ENCODE data around the gene RALGDS. TPM values are rescaled to one million over a fixed set of nuclear protein-coding genes. Genes with fewer than 3 reads are reported as not detected.
A peak's percentile ranks its signal among the peaks of the same experiment; 100 is the strongest.

The RALGDS gene
- total and polyA plus RNA-seq, 2 of the 4 experiments (the other 2 are of a cell fraction) = 13.1 to 36.9 TPM

- Histone ChIP-seq H3K9ac (ENCODE audit: low read depth, low read length) (no peak overlapping the region), H4K5ac (ENCODE audit: low read depth, low read length) (no peak overlapping the region), H2BK15ac (ENCODE audit: low read depth, low read length) (no peak overlapping the region), H3K36me3 (ENCODE audit: control insufficient read depth, insufficient read depth, low read length) (no peaks in the 10 kb centered on the region), H3K56ac (ENCODE audit: extremely low read depth, insufficient read depth, low read length) (no peak overlapping the region), H4K20me1 (ENCODE audit: insufficient read depth, low read length) (no peaks in the 10 kb centered on the region; the same call in 1 of the 2 replicates), H2BK20ac (ENCODE audit: low read depth, low read length) (no peak overlapping the region), H3K27me3 (ENCODE audit: control insufficient read depth, insufficient read depth, low read length) (peaks cover 13% of the 10 kb centered on the region), H3K18ac (ENCODE audit: low read depth, low read length) (no peak overlapping the region), H3K4me3 (ENCODE audit: insufficient read depth, low read depth, low read length) (no peak overlapping the region), H2AK5ac (ENCODE audit: low read depth, low read length) (no peak overlapping the region), H3K14ac (replicated peaks; ENCODE audit: low read depth, low read length) (no peak overlapping the region), H3K4me1 (ENCODE audit: control insufficient read depth, insufficient read depth, low read length) (peaks cover 10% of the 10 kb centered on the region; the same call in 1 of the 2 replicates), H3K23ac (ENCODE audit: low read depth, low read length) (no peak overlapping the region), H4K8ac (ENCODE audit: low read depth in 2 of 2, low read length in 2 of 2) (no peak overlapping the region), H2BK120ac (ENCODE audit: low read depth, low read length) (no peak overlapping the region), H3K4me2 (ENCODE audit: low read depth, low read length) (no peak overlapping the region), H3K79me1 (ENCODE audit: low read depth in 1 of 2, low read length in 2 of 2) (no peaks in the 10 kb centered on the region), H2AFZ (replicated peaks; ENCODE audit: low read length, poor library complexity) (peak overlapping the region; percentile 41), H2AK9ac (replicated peaks; ENCODE audit: low read depth, low read length, poor library complexity) (peak overlapping the region; percentile 31), H3K9me3 (ENCODE audit: control insufficient read depth, insufficient read depth, low read length) (no peaks in the 10 kb centered on the region), H2BK5ac (ENCODE audit: low read depth, low read length, poor library complexity, severe bottlenecking) (no peak overlapping the region), H3K27ac (ENCODE audit: insufficient read depth, low read length) (no peak overlapping the region), H3K9me1 (ENCODE audit: insufficient read depth, low read length) (0 out of 2 replicates have a peak, but pooled peaks cover 3% of the 10 kb centered on the region), H3K4ac (ENCODE audit: low read depth, low read length) (no peak overlapping the region), H4K91ac (ENCODE audit: insufficient read depth, low read depth, low read length) (no peak overlapping the region)
- no TSS peak for BruUV-seq (replicated peaks)
- ChIA-PET POLR2A (ENCODE audit: unreplicated experiment) (no interaction called here), CTCF (no interaction called here)
- in situ Hi-C loops (cut with MboI; ENCODE audit: low sequenced_read_pairs) = no loop called here
- dilution Hi-C loops (cut with HindIII; ENCODE audit: low sequenced_read_pairs, unreplicated experiment) = no loop called here
- ATAC-seq (ENCODE audit: low read depth) = no peak
- no peak for DNase-seq
- no CpG with 5 or more reads among the region's 3 CpGs for WGBS, 2 experiments (ENCODE audit: extremely low coverage in 2 of 2, insufficient read length in 1 of 2)
- intact Hi-C loops (cut with micrococcal nuclease) = no loop called here
- TF ChIP-seq BHLHE40 (IDR thresholded peaks at IDR 0.05; ENCODE audit: low read depth, low read length) = no peak
- no peak for TF ChIP-seq POLR2A (IDR thresholded peaks at IDR 0.05; ENCODE audit: low read depth, low read length)
- TF ChIP-seq USF2 (IDR thresholded peaks at IDR 0.05; ENCODE audit: low read depth, low read length) = no peak
- TF ChIP-seq MAZ (IDR thresholded peaks at IDR 0.05; ENCODE audit: borderline replicate concordance, low read depth, low read length) = no peak
Observed at GRCh38 chr9:133167096-133167730, 46.2 kb upstream of the RALGDS start.

All from IMR-90 (cell line).